B cell (primary cell): ENCODE measurements around the gene PRRG2. TPM values are rescaled to one million over a fixed set of nuclear protein-coding genes. Genes with fewer than 3 reads are reported as not detected.

ENCODE experiments used
- ATAC-seq: fragments of 200-7000 bp; cut with Tn5 transposase; one replicate; pipeline ENCODE4 v1.10.0; 2021; ENCODE audit warnings: low read depth, mild to moderate bottlenecking, moderate number of reproducible peaks, moderate library complexity
- CTCF ChIA-PET: fragments of 350-600 bp; sonication (Branson Sonifier 250); formaldehyde crosslinking; loops from one replicate; lab custom pipeline; 2021; ENCODE audit warnings: antibody characterized with exemption, inconsistent platforms; lab: Charles Lee
- POLR2A ChIA-PET: fragments of 350-600 bp; sonication (Branson Sonifier 250); formaldehyde crosslinking; loops from one replicate; lab custom pipeline; 2021; ENCODE audit warnings: antibody characterized with exemption; lab: Charles Lee
- DNase-seq: peaks from one replicate; pipeline ENCODE4 v3.0.0; 2013
- H2AFZ ChIP-seq: 2 replicates; pipeline ENCODE4 v1.6.1; 2012; ENCODE audit warnings: mild to moderate bottlenecking, low read depth, low read length; ENCODE audit not compliant: insufficient read depth, poor library complexity, severe bottlenecking
- H3K27ac ChIP-seq, 2 donors: 1 replicate in 1 of 2; 2 replicates in 1 of 2; pipeline ENCODE4 v1.5.1; 2012 to 2013; ENCODE audit warnings: low read length in 2 of 2, mild to moderate bottlenecking in 2 of 2, moderate library complexity in 1 of 2
- H3K27me3 ChIP-seq, 4 experiments: fragments of 200-600 bp in 1 of 4; sonication (generic) in 1 of 4; replicated peaks in 1 of 4; 1 replicate in 2 of 4; 2 replicates in 2 of 4; pipeline versions ENCODE4 v1.6.1 to v1.7.0; 2013 to 2016; ENCODE audit warnings: low read length in 3 of 4, mild to moderate bottlenecking in 2 of 4, mixed read lengths in 1 of 4, moderate library complexity in 1 of 4; ENCODE audit not compliant: insufficient read depth in 4 of 4, control insufficient read depth in 3 of 4; ENCODE audit errors: control extremely low read depth in 1 of 4
- H3K36me3 ChIP-seq, 2 experiments: replicated peaks in 1 of 2; 1 replicate in 1 of 2; 2 replicates in 1 of 2; pipeline versions ENCODE4 v1.6.1 to v1.7.1; 2013; ENCODE audit warnings: low read length in 1 of 2; ENCODE audit not compliant: insufficient read depth in 2 of 2, control insufficient read depth in 1 of 2; ENCODE audit errors: control extremely low read depth in 1 of 2, extremely low read depth in 1 of 2
- H3K4me1 ChIP-seq, 2 donors: fragments of 200-600 bp in 1 of 2; sonication (generic) in 1 of 2; 1 replicate in 1 of 2; 2 replicates in 1 of 2; pipeline versions ENCODE4 v1.5.1 to v1.6.1; 2013 to 2017; ENCODE audit warnings: low read length in 2 of 2; ENCODE audit not compliant: control insufficient read depth in 2 of 2, insufficient read depth in 2 of 2
- H3K4me2 ChIP-seq: replicated peaks from 2 replicates; pipeline ENCODE3; 2012; ENCODE audit warnings: mild to moderate bottlenecking, low read depth, low read length; ENCODE audit not compliant: poor library complexity, severe bottlenecking
- H3K4me3 ChIP-seq, 5 experiments: fragments of 200-600 bp in 1 of 5; sonication (generic) in 1 of 5; 1 replicate in 3 of 5; 2 replicates in 2 of 5; pipeline versions ENCODE4 v1.5.1 to v1.7.0; 2011 to 2016; ENCODE audit warnings: low read length in 4 of 5, mild to moderate bottlenecking in 4 of 5, low read depth in 2 of 5, control low read depth in 1 of 5, moderate library complexity in 1 of 5; ENCODE audit not compliant: insufficient read depth in 1 of 5; ENCODE audit errors: control extremely low read depth in 1 of 5, extremely low read depth in 1 of 5
- H3K79me2 ChIP-seq: fragments of 200-600 bp; sonication (generic); one replicate; pipeline ENCODE4 v1.6.0; 2016; ENCODE audit warnings: low read length; ENCODE audit not compliant: control insufficient read depth, insufficient read depth
- H3K9ac ChIP-seq: fragments of 200-600 bp; sonication (generic); 2 replicates; pipeline ENCODE4 v1.6.1; 2017; ENCODE audit warnings: mild to moderate bottlenecking, low read length, moderate library complexity
- H3K9me3 ChIP-seq, 3 donors: one replicate each; pipeline versions ENCODE4 v1.6.1 to v1.7.1; 2013; ENCODE audit warnings: low read length in 2 of 3; ENCODE audit not compliant: control insufficient read depth in 2 of 3, insufficient read depth in 1 of 3; ENCODE audit errors: control extremely low read depth in 1 of 3
- H4K20me1 ChIP-seq: 2 replicates; pipeline ENCODE4 v1.6.0; 2012; ENCODE audit warnings: mild to moderate bottlenecking, low read length; ENCODE audit not compliant: insufficient read depth, control insufficient read depth, poor library complexity, severe bottlenecking
- H3K27ac Mint-ChIP-seq: one replicate; pipeline ENCODE4 v1.8.0; 2021; ENCODE audit warnings: mixed read lengths
- H3K27me3 Mint-ChIP-seq: one replicate; pipeline ENCODE4 v1.8.0; 2021; ENCODE audit warnings: mixed read lengths
- H3K4me1 Mint-ChIP-seq: one replicate; pipeline ENCODE4 v1.8.0; 2021; ENCODE audit warnings: mixed read lengths
- H3K4me3 Mint-ChIP-seq: one replicate; pipeline ENCODE4 v1.8.0; 2021; ENCODE audit warnings: mixed read lengths
- H3K9me3 Mint-ChIP-seq: one replicate; pipeline ENCODE4 v1.8.0; 2022; ENCODE audit warnings: mixed read lengths; ENCODE audit not compliant: insufficient read depth
- EZH2 ChIP-seq: IDR thresholded peaks from 2 replicates; pipeline ENCODE4 v1.6.1; 2012; ENCODE audit warnings: borderline replicate concordance, low read depth, mild to moderate bottlenecking, moderate library complexity, low read length; ENCODE audit not compliant: insufficient read depth, poor library complexity, severe bottlenecking
- WGBS: methylation state at CpG from one replicate; pipeline ENCODE4 v1.1.5; 2013; ENCODE audit warnings: missing lambda C conversion rate; ENCODE audit not compliant: insufficient coverage; 5-methylcytosine and 5-hydroxymethylcytosine counted together
- intact Hi-C: fragments of 100-400 bp; cut with micrococcal nuclease; formaldehyde crosslinking; loops from one replicate; pipeline ENCODE4 v1.10.0; 2022
- polyA plus RNA-seq: library from polyadenylated mRNA; depleted of rRNA; stranded (reverse); fragments of >200 nt; gene quantifications from 2 replicates; pipeline ENCODE4 v1.2.3, GENCODE V29; 2012
- total RNA-seq, 2 donors: library from RNA; stranded (reverse); fragments of 120-200 nt in 1 of 2; gene quantifications; 1 replicate in 1 of 2; 2 replicates in 1 of 2; pipeline versions ENCODE4 v1.2.3 to v1.2.4, GENCODE V29; 2013 to 2022
- TF ChIP-seq, protein P1 (sequence below): fragments of 200-600 bp; IDR thresholded peaks from one replicate; pipeline ENCODE4 v1.8.0; 2022; ENCODE audit warnings: antibody characterized with exemption, mild to moderate bottlenecking

PRRG2 gene
- total and polyA plus RNA-seq, 2 donors (not counting 1 experiment from before 2014, with no cell fraction given) = 1.1 to 4.4 TPM

DNA sequence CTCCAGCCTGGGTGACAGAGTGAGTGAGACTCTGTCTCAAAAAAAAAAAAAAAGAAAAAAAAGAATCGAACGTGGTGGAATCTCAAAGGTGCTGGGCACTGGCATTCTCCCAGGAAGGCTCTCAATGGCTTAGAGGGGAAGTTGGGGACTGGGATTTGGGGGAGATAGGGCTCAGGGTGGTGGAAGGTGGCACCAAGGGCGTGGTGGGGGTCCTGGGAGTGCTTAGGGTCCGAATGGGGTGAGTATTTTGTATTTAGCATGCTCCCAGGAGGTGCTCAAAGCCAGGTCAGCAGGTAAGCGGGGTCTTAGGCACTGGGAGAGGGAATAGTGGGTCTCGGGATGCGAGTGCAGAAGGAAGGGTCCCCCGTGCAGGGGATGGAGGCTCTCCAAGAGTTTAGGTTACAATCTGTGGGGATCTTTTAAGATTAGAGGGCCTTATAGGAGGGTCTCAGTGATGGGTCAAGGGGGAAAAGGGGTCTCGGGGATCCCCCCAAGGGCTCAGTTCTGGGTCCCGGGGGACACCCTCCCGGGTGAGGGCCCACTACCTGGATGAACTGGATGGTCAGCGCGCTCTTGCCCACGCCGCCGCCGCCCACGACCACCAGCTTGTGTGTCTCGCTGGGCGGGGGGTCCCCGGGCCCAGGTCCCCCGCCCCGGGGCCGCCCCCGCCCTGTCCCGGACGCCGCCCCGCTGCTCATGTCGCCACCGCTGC, 58.4 kb downstream of the PRRG2 start:
- whole genome bisulfite sequencing = 4% methylated on average over 30 of the region's 31 CpGs
- Histone ChIP-seq H2AFZ (peak overlapping the region; percentile 73), H3K9ac (peak overlapping the region; percentile 72), H3K4me3 (peak overlapping the region in 4 of 5 experiments; percentile 52 to 74 (median 68)), H4K20me1 (peaks cover 7% of the 10 kb centered on the region), H3K9me3 (no peaks in the 10 kb centered on the region), H3K79me2 (peaks cover 37% of the 10 kb centered on the region), H3K4me2 (peak overlapping the region; percentile 95), H3K4me1 (peaks cover 37 to 54% of the 10 kb centered on the region in 2 donors), H3K27me3 (no peaks in the 10 kb centered on the region), H3K27ac (peak overlapping the region in 1 of 2 donors; percentile 96), H3K36me3 (no peaks in the 10 kb centered on the region)
- Mint-ChIP-seq H3K4me1 (peaks cover 50% of the 10 kb centered on the region), H3K27me3 (no peaks in the 10 kb centered on the region), H3K4me3 (peak overlapping the region; percentile 95), H3K9me3 (no peaks in the 10 kb centered on the region), H3K27ac (peak overlapping the region; percentile 15)
- no peak for ATAC-seq
- POLR2A ChIA-PET = interaction anchor here (0.6 to 3.4 kb wide), 14 partner anchors 13 to 236 kb away, joined by 3 to 53 read pairs (median 5); partner anchors contain the start of genes ALDH16A1, BCL2L12, IRF3 and NOSIP
- intact Hi-C loops = loop anchor here (1.0 to 2.0 kb wide), 8 partner anchors 26 to 1275 kb away; partner anchors contain the start of genes BCL2L12, IRF3, NOSIP and PNKP
- no peak for TF ChIP-seq EZH2
- TF ChIP-seq, protein P1, sequence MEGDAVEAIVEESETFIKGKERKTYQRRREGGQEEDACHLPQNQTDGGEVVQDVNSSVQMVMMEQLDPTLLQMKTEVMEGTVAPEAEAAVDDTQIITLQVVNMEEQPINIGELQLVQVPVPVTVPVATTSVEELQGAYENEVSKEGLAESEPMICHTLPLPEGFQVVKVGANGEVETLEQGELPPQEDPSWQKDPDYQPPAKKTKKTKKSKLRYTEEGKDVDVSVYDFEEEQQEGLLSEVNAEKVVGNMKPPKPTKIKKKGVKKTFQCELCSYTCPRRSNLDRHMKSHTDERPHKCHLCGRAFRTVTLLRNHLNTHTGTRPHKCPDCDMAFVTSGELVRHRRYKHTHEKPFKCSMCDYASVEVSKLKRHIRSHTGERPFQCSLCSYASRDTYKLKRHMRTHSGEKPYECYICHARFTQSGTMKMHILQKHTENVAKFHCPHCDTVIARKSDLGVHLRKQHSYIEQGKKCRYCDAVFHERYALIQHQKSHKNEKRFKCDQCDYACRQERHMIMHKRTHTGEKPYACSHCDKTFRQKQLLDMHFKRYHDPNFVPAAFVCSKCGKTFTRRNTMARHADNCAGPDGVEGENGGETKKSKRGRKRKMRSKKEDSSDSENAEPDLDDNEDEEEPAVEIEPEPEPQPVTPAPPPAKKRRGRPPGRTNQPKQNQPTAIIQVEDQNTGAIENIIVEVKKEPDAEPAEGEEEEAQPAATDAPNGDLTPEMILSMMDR = no peak
- no peak for DNase-seq
- CTCF ChIA-PET = interaction anchor here (0.6 to 2.3 kb wide), 11 partner anchors 25 to 249 kb away, joined by 3 to 10 read pairs (median 4); partner anchors contain the start of genes BCL2L12, IRF3, PRMT1 and RPS11
